ENCODE measurements around the gene DNAH14. TPM values are rescaled to one million over a fixed set of nuclear protein-coding genes. Genes with fewer than 3 reads are reported as not detected.

Gene DNAH14
- total and polyA plus RNA-seq, 2 of the 8 experiments (the other 6 are each of a cell fraction or from before 2014, with no cell fraction given): 8.4 to 40.7 TPM

DNA sequence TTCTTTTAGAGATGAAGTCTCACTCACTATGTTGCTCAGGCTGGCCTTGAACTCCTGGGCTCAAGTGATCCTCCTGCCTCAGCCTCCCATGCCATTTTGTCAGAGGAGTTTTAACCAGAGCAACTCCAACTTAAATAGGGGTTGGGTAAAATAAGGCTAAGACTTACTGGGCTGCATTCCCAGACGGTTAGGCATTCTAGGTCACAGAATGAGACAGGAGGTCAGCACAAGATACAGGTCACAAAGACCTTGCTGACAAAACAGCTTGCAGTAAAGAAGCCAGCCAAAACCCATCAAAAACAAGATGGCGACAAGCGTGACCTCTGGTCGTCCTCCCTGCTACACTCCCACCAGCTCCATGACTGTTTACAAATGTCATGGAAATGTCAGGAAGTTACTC is 5.7 kb upstream of the DNAH14 start:
- no peak overlapping the region for H3K4me3 ChIP-seq (ENCODE audit: extremely low read depth in 1 of 4, insufficient read depth in 2 of 4, low read depth in 3 of 4, low read length in 4 of 4)
- no peak overlapping the region for H3K14ac ChIP-seq (ENCODE audit: insufficient read length)
- H3K23ac ChIP-seq (ENCODE audit: insufficient read length): no peak overlapping the region
- H2AK5ac ChIP-seq (ENCODE audit: low read depth, low read length): no peak overlapping the region
- no peaks in the 10 kb centered on the region for H3K27me3 ChIP-seq (replicated peaks in 1 of 4; ENCODE audit: control insufficient read depth in 3 of 4, extremely low read depth in 1 of 4, insufficient read depth in 3 of 4, low read length in 3 of 4)
- no peak overlapping the region for H3K18ac ChIP-seq (ENCODE audit: extremely low read depth, low read length)
- H3K9ac ChIP-seq (replicated peaks in 1 of 4; ENCODE audit: extremely low read depth in 1 of 4, low read depth in 3 of 4, low read length in 3 of 4): no peak overlapping the region
- TF ChIP-seq EGR1 (IDR thresholded peaks at IDR 0.05; ENCODE audit: borderline replicate concordance, low read depth, low read length) (no peak), HDAC6 (IDR thresholded peaks at IDR 0.05; ENCODE audit: low read depth, low read length) (no peak), RAD21 (IDR thresholded peaks at IDR 0.05 in 1 of 2, conservative IDR thresholded peaks at IDR 0.05 in 1 of 2; ENCODE audit: low read depth in 2 of 2, low read length in 2 of 2) (no peak), JUND (IDR thresholded peaks at IDR 0.05; ENCODE audit: low read length) (no peak), KDM5A (IDR thresholded peaks at IDR 0.05; ENCODE audit: low read length) (no peak), CHD1 (IDR thresholded peaks at IDR 0.05; ENCODE audit: low read depth, low read length) (no peak), POLR2A (IDR thresholded peaks at IDR 0.05; ENCODE audit: control extremely low read depth in 1 of 2, low read depth in 2 of 2, low read length in 2 of 2) (no peak), FOSL1 (IDR thresholded peaks at IDR 0.05; ENCODE audit: insufficient read depth, low read depth, low read length) (no peak), BACH1 (IDR thresholded peaks at IDR 0.05; ENCODE audit: low read length) (no peak), KDM1A (IDR thresholded peaks at IDR 0.05; ENCODE audit: borderline replicate concordance, low read length) (no peak), POU5F1 (IDR thresholded peaks at IDR 0.05; ENCODE audit: low read depth, low read length) (no peak), TAF1 (IDR thresholded peaks at IDR 0.05; ENCODE audit: low read depth, low read length) (no peak), HDAC2 (IDR thresholded peaks at IDR 0.05; ENCODE audit: borderline replicate concordance in 1 of 2, low read depth in 2 of 2, low read length in 2 of 2) (no peak)
- H3K79me1 ChIP-seq (ENCODE audit: low read depth, low read length): no peaks in the 10 kb centered on the region
- H3K4me1 ChIP-seq (replicated peaks in 1 of 4; ENCODE audit: control insufficient read depth in 3 of 4, insufficient read depth in 4 of 4, low read length in 3 of 4): peaks cover 0 to 2% (median 0%) of the 10 kb centered on the region in 4 experiments; a peak in 1 of 7 replicates
- no peak overlapping the region for H2BK5ac ChIP-seq (ENCODE audit: low read depth, low read length)
- H3K27ac ChIP-seq (ENCODE audit: low read depth, low read length): no peak overlapping the region
- CTCF ChIA-PET (ENCODE audit: partially characterized antibody): interaction anchor here (0.6 to 6.1 kb wide), 15 partner anchors 10 to 541 kb away, joined by 3 to 78 read pairs (median 5); no protein-coding TSS in a partner anchor
- no peak overlapping the region for H2AFZ ChIP-seq (ENCODE audit: low read length)
- H2BK12ac ChIP-seq (ENCODE audit: low read depth, low read length): no peak overlapping the region
- no peak overlapping the region for H2BK120ac ChIP-seq (replicated peaks; ENCODE audit: low read depth, low read length)
- no peak overlapping the region for H3K4me2 ChIP-seq (ENCODE audit: insufficient read depth in 1 of 2, low read depth in 2 of 2, low read length in 2 of 2)
- H4K8ac ChIP-seq (ENCODE audit: extremely low read depth, insufficient read depth, low read length): no peak overlapping the region
- H4K5ac ChIP-seq (ENCODE audit: insufficient read length, low read depth, low read length): no peak overlapping the region
- H3K79me2 ChIP-seq (ENCODE audit: control insufficient read depth in 1 of 2, insufficient read depth in 2 of 2, low read length in 2 of 2): no peaks in the 10 kb centered on the region
- H3K4ac ChIP-seq (replicated peaks; ENCODE audit: insufficient read length, low read depth, low read length): no peak overlapping the region
- 93% methylated on average over 4 of the region's 4 CpGs; no CpG with 5 or more reads in 1 of the 2 experiments for WGBS, 2 experiments (ENCODE audit: extremely low coverage in 1 of 2, insufficient coverage in 1 of 2, insufficient read length in 1 of 2, insufficient replicate concordance in 2 of 2, low coverage in 1 of 2, low lambda C conversion rate in 2 of 2, missing lambda C conversion rate in 1 of 2)
- H2BK20ac ChIP-seq (ENCODE audit: low read length): no peak overlapping the region
- H3K36me3 ChIP-seq (ENCODE audit: control insufficient read depth in 2 of 4, insufficient read depth in 4 of 4, low read length in 3 of 4): no peaks in the 10 kb centered on the region
- H3K56ac ChIP-seq (replicated peaks; ENCODE audit: insufficient read length, low read depth, low read length): no peak overlapping the region
- no peaks in the 10 kb centered on the region for H3K23me2 ChIP-seq (ENCODE audit: low read depth, low read length)
- H2BK15ac ChIP-seq (ENCODE audit: low read length): no peak overlapping the region
- POLR2A ChIA-PET (ENCODE audit: partially characterized antibody): no interaction called here
- DNase-seq (ENCODE audit: low read depth in 1 of 2, low spot score in 2 of 2) (no peak), FAIRE-seq (no peak)
- no peaks in the 10 kb centered on the region for H4K20me1 ChIP-seq (replicated peaks in 1 of 2; ENCODE audit: control insufficient read depth in 1 of 2, insufficient read depth in 2 of 2, low read length in 2 of 2)
- no peaks in the 10 kb centered on the region for H3K9me3 ChIP-seq (ENCODE audit: insufficient read depth in 2 of 2, low read depth in 1 of 2, low read length in 1 of 2)
- no peak overlapping the region for H4K91ac ChIP-seq (replicated peaks; ENCODE audit: insufficient read length, low read length)

All from H1 (cell line).